A172 (cell line): ENCODE measurements around the gene RAB27A. TPM values are rescaled to one million over a fixed set of nuclear protein-coding genes. Genes with fewer than 3 reads are reported as not detected.

Experiments used
- total RNA-seq: library from RNA; depleted of rRNA; stranded (reverse); fragments of >200 nt; shearing (Covaris generic); gene quantifications from 2 replicates; pipeline ENCODE4 v1.2.3, GENCODE V29; 2014; rRNA removed

Gene RAB27A
- total RNA-seq, 1 experiment from 2014 or later, result 17.0 TPM

Other genes starting within 250 kb of the RAB27A start
- gene RSL24D1, start 92.9 kb downstream of the RAB27A start, total RNA-seq, result 100.0 and 130 TPM in 2 replicates
- 17.7 and 26.6 TPM in 2 replicates for gene PIGBOS1, start 29.3 kb upstream of the RAB27A start, total RNA-seq
- gene PIGB, start 29.4 kb upstream of the RAB27A start, total RNA-seq, result 15.1 and 18.2 TPM in 2 replicates
- 61.1 and 91.3 TPM in 2 replicates for gene CCPG1, start 118.5 kb upstream of the RAB27A start, total RNA-seq
- 1.0 and 10.1 TPM in 2 replicates for gene PIERCE2, start 118.7 kb upstream of the RAB27A start, total RNA-seq
- 12.7 and 17.1 TPM in 2 replicates for gene DNAAF4, start 218.4 kb upstream of the RAB27A start, total RNA-seq